Astrocyte (in vitro differentiated cells and primary cell): ENCODE data around the gene GABBR2. TPM values are rescaled to one million over a fixed set of nuclear protein-coding genes. Genes with fewer than 3 reads are reported as not detected.

Source experiments
- DNase-seq: peaks from one replicate; pipeline ENCODE4 v3.0.0-alpha.2; 2010; ENCODE audit warnings: low read depth
- FAIRE-seq: peaks from 2 replicates; lab custom pipeline; 2011; peaks lifted over from hg19 to GRCh38; lab: Jason Lieb, UNC
- H2AFZ ChIP-seq: 2 replicates; pipeline ENCODE4 v1.6.0; 2012; ENCODE audit warnings: low read depth, low read length, inconsistent platforms
- H3K27ac ChIP-seq: 2 replicates; pipeline ENCODE4 v1.5.1; 2011; ENCODE audit warnings: low read depth, low read length, inconsistent platforms
- H3K27me3 ChIP-seq: 2 replicates; pipeline ENCODE4 v1.6.0; 2011; ENCODE audit warnings: low read length, inconsistent platforms; ENCODE audit not compliant: insufficient read depth
- H3K36me3 ChIP-seq: 2 replicates; pipeline ENCODE4 v1.5.1; 2011; ENCODE audit warnings: low read length, inconsistent platforms; ENCODE audit not compliant: insufficient read depth
- H3K4me1 ChIP-seq: 2 replicates; pipeline ENCODE4 v1.5.1; 2011; ENCODE audit warnings: low read length, inconsistent platforms; ENCODE audit not compliant: insufficient read depth
- H3K4me2 ChIP-seq: 2 replicates; pipeline ENCODE4 v1.6.0; 2012; ENCODE audit warnings: low read length, inconsistent platforms
- H3K4me3 ChIP-seq: 2 replicates; pipeline ENCODE4 v1.5.1; 2011; ENCODE audit warnings: low read depth, mild to moderate bottlenecking, low read length, inconsistent platforms; ENCODE audit not compliant: insufficient read depth
- H3K79me2 ChIP-seq: 2 replicates; pipeline ENCODE4 v1.6.0; 2012; ENCODE audit warnings: mild to moderate bottlenecking, low read length, inconsistent platforms; ENCODE audit not compliant: insufficient read depth
- H3K9ac ChIP-seq: 2 replicates; pipeline ENCODE4 v1.6.0; 2012; ENCODE audit warnings: mild to moderate bottlenecking, low read length, inconsistent platforms
- H3K9me3 ChIP-seq: 2 replicates; pipeline ENCODE4 v1.5.1; 2012; ENCODE audit warnings: low read depth, mild to moderate bottlenecking, low read length, inconsistent platforms; ENCODE audit not compliant: insufficient read depth
- H4K20me1 ChIP-seq: 2 replicates; pipeline ENCODE4 v1.6.0; 2012; ENCODE audit warnings: low read length, inconsistent platforms; ENCODE audit not compliant: insufficient read depth
- H3K27ac Mint-ChIP-seq: one replicate; pipeline ENCODE4 v1.8.0; 2021; ENCODE audit warnings: mild to moderate bottlenecking, mixed read lengths; ENCODE audit not compliant: unreplicated experiment
- H3K27me3 Mint-ChIP-seq: one replicate; pipeline ENCODE4 v1.8.0; 2021; ENCODE audit warnings: low read depth, mixed read lengths; ENCODE audit not compliant: unreplicated experiment
- H3K36me3 Mint-ChIP-seq: one replicate; pipeline ENCODE4 v1.8.0; 2021; ENCODE audit warnings: low read depth, mixed read lengths; ENCODE audit not compliant: unreplicated experiment
- H3K4me1 Mint-ChIP-seq: one replicate; pipeline ENCODE4 v1.8.0; 2021; ENCODE audit warnings: low read depth, mixed read lengths; ENCODE audit not compliant: unreplicated experiment
- H3K4me3 Mint-ChIP-seq: one replicate; pipeline ENCODE4 v1.8.0; 2021; ENCODE audit warnings: mild to moderate bottlenecking, moderate library complexity, mixed read lengths; ENCODE audit not compliant: unreplicated experiment
- H3K9me3 Mint-ChIP-seq: one replicate; pipeline ENCODE4 v1.8.0; 2021; ENCODE audit warnings: mild to moderate bottlenecking, mixed read lengths; ENCODE audit not compliant: unreplicated experiment
- EZH2 ChIP-seq: IDR thresholded peaks from 2 replicates; pipeline ENCODE4 v1.6.1; 2012; ENCODE audit warnings: mild to moderate bottlenecking, low read length, inconsistent platforms; ENCODE audit not compliant: insufficient read depth
- total RNA-seq: library from RNA; stranded (reverse); gene quantifications from 2 replicates; pipeline ENCODE4 v1.2.1, GENCODE V29; 2021
- TF ChIP-seq, protein P1 (sequence below): IDR thresholded peaks from 2 replicates; pipeline ENCODE4 v1.5.1; 2011; ENCODE audit warnings: low read depth, mild to moderate bottlenecking, inconsistent platforms, low read length, moderate library complexity; ENCODE audit not compliant: insufficient read depth

Gene GABBR2
- total RNA-seq, 1 donor from 2014 or later: 2.0 TPM

DNA sequence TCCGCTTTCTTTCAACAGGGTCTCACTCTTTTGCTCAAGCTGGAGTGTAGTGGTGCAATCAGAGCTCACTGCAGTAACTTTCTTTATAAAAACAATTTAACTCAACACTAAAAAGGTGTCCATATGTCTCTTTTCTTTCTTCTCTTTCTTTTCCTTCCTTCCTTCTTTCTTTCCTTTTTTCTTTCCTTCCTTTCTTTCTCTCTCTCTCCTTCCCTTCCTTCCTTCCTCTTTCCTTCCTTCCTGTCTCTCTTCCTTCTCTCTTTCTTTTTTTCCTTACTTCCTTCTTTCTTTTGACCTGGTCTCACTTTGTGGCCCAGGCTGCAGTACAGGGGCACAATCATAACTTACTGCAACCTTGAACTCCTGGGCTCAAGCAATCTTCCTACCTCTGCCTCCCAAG lies 427.5 kb downstream of the GABBR2 start:
- Histone ChIP-seq H3K36me3 (no peaks in the 10 kb centered on the region), H4K20me1 (no peaks in the 10 kb centered on the region), H3K4me2 (no peak overlapping the region), H3K4me3 (no peak overlapping the region), H3K27ac (no peak overlapping the region), H2AFZ (no peak overlapping the region), H3K9ac (no peak overlapping the region), H3K79me2 (no peaks in the 10 kb centered on the region), H3K27me3 (peaks cover 43% of the 10 kb centered on the region), H3K9me3 (no peaks in the 10 kb centered on the region), H3K4me1 (no peaks in the 10 kb centered on the region)
- TF ChIP-seq EZH2: no peak
- TF ChIP-seq, protein P1, sequence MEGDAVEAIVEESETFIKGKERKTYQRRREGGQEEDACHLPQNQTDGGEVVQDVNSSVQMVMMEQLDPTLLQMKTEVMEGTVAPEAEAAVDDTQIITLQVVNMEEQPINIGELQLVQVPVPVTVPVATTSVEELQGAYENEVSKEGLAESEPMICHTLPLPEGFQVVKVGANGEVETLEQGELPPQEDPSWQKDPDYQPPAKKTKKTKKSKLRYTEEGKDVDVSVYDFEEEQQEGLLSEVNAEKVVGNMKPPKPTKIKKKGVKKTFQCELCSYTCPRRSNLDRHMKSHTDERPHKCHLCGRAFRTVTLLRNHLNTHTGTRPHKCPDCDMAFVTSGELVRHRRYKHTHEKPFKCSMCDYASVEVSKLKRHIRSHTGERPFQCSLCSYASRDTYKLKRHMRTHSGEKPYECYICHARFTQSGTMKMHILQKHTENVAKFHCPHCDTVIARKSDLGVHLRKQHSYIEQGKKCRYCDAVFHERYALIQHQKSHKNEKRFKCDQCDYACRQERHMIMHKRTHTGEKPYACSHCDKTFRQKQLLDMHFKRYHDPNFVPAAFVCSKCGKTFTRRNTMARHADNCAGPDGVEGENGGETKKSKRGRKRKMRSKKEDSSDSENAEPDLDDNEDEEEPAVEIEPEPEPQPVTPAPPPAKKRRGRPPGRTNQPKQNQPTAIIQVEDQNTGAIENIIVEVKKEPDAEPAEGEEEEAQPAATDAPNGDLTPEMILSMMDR: no peak
- Mint-ChIP-seq H3K27me3 (peaks cover 36% of the 10 kb centered on the region), H3K27ac (no peak overlapping the region), H3K36me3 (no peaks in the 10 kb centered on the region), H3K9me3 (peaks cover 3% of the 10 kb centered on the region), H3K4me1 (no peaks in the 10 kb centered on the region), H3K4me3 (no peak overlapping the region)
- DNase-seq (no peak), FAIRE-seq (no peak)

DNA sequence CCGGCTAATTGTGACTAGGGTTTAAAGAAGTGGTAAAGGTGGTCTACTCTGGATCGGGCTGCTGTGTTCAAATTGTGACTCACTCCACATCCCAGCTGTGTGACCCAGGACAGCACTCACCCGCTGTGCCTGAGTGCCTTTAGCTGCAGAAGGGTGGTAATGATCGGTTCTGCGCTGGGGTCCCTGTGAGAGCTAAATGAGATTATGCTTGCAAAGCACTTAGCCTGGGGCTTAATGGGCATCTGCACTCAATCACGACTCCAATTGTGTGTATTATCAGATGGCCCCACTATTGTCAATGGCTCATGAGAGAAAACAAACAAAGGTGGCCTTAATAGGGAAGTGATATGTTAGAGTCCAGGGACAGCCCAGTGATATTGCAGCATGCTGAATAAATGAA lies 428.2 kb downstream of the GABBR2 start:
- H3K36me3 Mint-ChIP-seq: no peaks in the 10 kb centered on the region
- no peak overlapping the region for H3K27ac ChIP-seq

DNA sequence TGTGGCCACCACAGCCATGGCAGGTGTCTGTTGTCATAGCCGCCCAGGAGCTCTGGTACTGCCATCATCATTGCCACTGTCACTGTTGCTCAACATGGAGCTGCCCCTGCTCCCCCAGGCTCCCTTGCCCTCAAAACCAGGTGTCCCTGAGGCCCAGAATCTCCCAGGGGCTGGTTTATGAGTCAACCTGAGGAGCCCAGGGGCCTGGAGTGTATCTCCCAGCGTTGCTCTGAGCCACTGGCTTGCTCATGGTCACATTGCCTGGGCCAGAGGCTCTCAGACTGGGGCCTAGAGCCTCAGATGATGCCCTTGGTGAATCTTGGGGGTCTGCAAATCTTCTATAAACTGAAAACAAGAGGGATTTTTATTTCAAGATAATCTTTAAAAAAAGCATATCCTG lies 428.6 kb downstream of the GABBR2 start:
- Mint-ChIP-seq H3K4me3 (no peak overlapping the region), H3K4me1 (no peaks in the 10 kb centered on the region), H3K9me3 (peaks cover 3% of the 10 kb centered on the region), H3K36me3 (no peaks in the 10 kb centered on the region), H3K27ac (no peak overlapping the region), H3K27me3 (peaks cover 33% of the 10 kb centered on the region)
- TF ChIP-seq, protein P1: no peak
- no peak for TF ChIP-seq EZH2
- Histone ChIP-seq H3K4me3 (no peak overlapping the region), H2AFZ (no peak overlapping the region), H3K79me2 (no peaks in the 10 kb centered on the region), H3K4me1 (no peaks in the 10 kb centered on the region), H3K9ac (no peak overlapping the region), H3K27ac (no peak overlapping the region), H3K36me3 (no peaks in the 10 kb centered on the region), H4K20me1 (no peaks in the 10 kb centered on the region), H3K27me3 (peaks cover 43% of the 10 kb centered on the region), H3K4me2 (no peak overlapping the region), H3K9me3 (no peaks in the 10 kb centered on the region)
- no peak for FAIRE-seq
- no peak for DNase-seq

More for the DNA sequence above, 428.2 kb downstream of the GABBR2 start:
- DNase-seq (no peak), FAIRE-seq (no peak)
- Histone ChIP-seq H3K79me2 (no peaks in the 10 kb centered on the region), H2AFZ (no peak overlapping the region), H3K4me1 (no peaks in the 10 kb centered on the region), H3K4me2 (no peak overlapping the region), H4K20me1 (no peaks in the 10 kb centered on the region), H3K27me3 (peaks cover 43% of the 10 kb centered on the region), H3K9ac (no peak overlapping the region), H3K4me3 (no peak overlapping the region), H3K36me3 (no peaks in the 10 kb centered on the region), H3K9me3 (no peaks in the 10 kb centered on the region)
- TF ChIP-seq, protein P1: no peak
- no peak for TF ChIP-seq EZH2
- H3K9me3 Mint-ChIP-seq: peaks cover 3% of the 10 kb centered on the region
- H3K27me3 Mint-ChIP-seq: peaks cover 33% of the 10 kb centered on the region
- H3K27ac Mint-ChIP-seq: no peak overlapping the region
- H3K4me1 Mint-ChIP-seq: no peaks in the 10 kb centered on the region
- H3K4me3 Mint-ChIP-seq: no peak overlapping the region
